GM12865 (cell line): Measurements from ENCODE around the gene RBMS3.

Source experiments
- DNase-seq: peaks from one replicate; pipeline ENCODE4 v3.0.0; 2010; ENCODE audit warnings: low read depth
- H3K4me3 ChIP-seq: 2 replicates; pipeline ENCODE4 v1.5.1; 2011; ENCODE audit warnings: mild to moderate bottlenecking, low read depth, low read length, control low read depth
- CTCF ChIP-seq: IDR thresholded peaks from 2 replicates; pipeline ENCODE4 v1.5.1; 2011; ENCODE audit warnings: low read length, control low read depth, low read depth, inconsistent platforms; ENCODE audit not compliant: insufficient read depth; ENCODE audit errors: missing control alignments

The RBMS3 gene

GRCh38 chr3:29335438-29335837 lies 54.6 kb downstream of the RBMS3 start:
- no peak overlapping the region for H3K4me3 ChIP-seq
- DNase-seq, result no peak
- TF ChIP-seq CTCF, result no peak

DNA sequence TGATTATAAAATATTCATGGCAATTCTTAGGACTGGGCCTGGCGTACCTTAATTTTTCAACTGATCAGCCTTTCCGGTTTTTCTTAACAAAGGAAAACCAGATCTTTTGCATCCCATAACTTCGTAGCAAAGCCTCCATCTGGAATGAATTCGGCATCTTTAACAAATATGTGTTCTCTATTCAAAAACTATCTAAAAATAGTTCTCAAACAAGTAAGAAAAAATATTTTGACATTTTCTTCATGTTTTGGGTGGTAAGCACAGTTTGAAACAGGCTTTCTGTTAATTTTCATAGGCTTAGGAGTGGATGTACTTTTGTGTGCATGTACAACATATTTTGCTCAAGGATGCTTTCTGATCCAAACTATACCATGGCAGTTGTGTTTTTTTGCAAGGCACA lies 55.1 kb downstream of the RBMS3 start:
- no peak overlapping the region for H3K4me3 ChIP-seq

GRCh38 chr3:29337565-29337964 lies 56.7 kb downstream of the RBMS3 start:
- H3K4me3 ChIP-seq, result no peak overlapping the region
- TF ChIP-seq CTCF, result no peak
- DNase-seq, result no peak

More for the DNA sequence above, 55.1 kb downstream of the RBMS3 start:
- no peak for TF ChIP-seq CTCF
- DNase-seq, result no peak

- H3K4me3 ChIP-seq, result no peak overlapping the region
- no peak for TF ChIP-seq CTCF
- no peak for DNase-seq
Observed at GRCh38 chr3:29338377-29338776, 57.5 kb downstream of the RBMS3 start.

DNA sequence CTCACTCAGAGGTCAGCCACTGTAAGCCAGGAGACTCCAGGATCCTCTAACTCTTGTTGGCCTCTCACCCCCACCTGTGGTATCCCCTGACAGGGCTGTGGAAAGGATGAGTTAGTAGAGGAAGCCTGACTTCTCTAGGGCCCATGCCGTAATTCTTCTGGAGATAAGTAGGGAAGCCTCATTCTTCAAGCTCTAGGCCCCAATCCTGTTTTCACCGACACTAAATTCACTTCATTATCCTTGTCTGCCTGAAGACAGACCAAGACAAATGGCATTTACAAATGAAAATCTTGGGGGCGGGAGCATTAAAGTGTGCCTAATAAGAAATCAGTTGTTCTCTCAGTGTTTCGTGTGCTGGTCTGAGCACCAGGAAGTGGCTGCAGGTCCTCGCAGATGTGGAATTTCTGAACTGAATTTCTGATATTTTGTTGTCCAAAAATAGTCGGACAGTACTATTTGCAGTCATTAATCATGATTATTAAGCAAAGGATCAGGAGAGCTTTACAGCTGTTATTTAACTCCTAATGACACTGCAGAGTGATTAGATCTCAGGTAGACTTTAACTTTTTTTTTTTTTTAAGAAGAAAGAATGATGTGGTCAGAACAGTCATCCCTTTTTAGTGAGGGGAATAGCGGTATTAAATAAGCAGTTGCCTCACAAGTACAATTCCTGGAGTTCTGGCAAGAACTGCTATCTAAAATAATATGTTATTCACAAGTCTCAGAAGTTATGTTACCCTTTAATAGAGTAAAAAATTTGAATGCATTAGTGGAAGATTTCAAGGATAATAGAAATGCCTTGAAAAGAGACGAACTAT lies 58.4 kb downstream of the RBMS3 start:
- no peak for TF ChIP-seq CTCF
- H3K4me3 ChIP-seq, result no peak overlapping the region
- DNase-seq, result no peak

DNA sequence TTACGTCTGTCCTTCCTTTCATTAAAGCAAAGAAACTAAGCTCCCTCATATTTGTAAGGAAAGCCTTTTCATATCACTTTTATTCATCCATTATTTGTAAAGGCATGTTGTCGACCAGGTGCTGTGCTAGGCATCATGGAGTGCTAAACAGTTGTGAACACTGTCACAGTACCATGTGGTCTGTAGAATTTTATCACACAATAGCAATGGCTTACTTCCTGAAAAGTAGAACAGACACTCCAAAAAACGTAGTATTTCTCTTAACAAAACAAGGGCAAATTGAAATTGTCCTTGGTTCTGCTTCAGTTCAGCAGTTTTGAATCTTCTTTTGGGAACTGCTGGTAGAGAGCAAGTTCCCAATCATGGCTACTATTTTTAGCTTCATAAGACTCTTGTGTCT lies 63.3 kb downstream of the RBMS3 start:
- H3K4me3 ChIP-seq, result no peak overlapping the region
- TF ChIP-seq CTCF, result no peak
- DNase-seq, result no peak

GRCh38 chr3:29344935-29345334 lies 64.1 kb downstream of the RBMS3 start:
- DNase-seq, result no peak

More at GRCh38 chr3:29344935-29345334, 64.1 kb downstream of the RBMS3 start:
- H3K4me3 ChIP-seq, result no peak overlapping the region
- TF ChIP-seq CTCF, result no peak
